ENCODE results near the gene TBC1D22A. TPM values are rescaled to one million over a fixed set of nuclear protein-coding genes. Genes with fewer than 3 reads are reported as not detected.
A peak's percentile ranks its signal among the peaks of the same experiment; 100 is the strongest.

The TBC1D22A gene
- total RNA-seq, 2 donors from 2014 or later: 11.5 to 15.4 TPM

GRCh38 chr22:46918197-46918596, 155.7 kb downstream of the TBC1D22A start:
- peaks cover 0 to 9% of the 10 kb centered on the region in 2 donors for H3K9me3 ChIP-seq
- no peak overlapping the region for H3K4me3 ChIP-seq
- peak; percentile 52 for DNase-seq (ENCODE audit: low spot score)
- no peak for TF ChIP-seq CTCF (IDR thresholded peaks at IDR 0.05)
- no peaks in the 10 kb centered on the region for H3K27me3 ChIP-seq
- H3K27ac ChIP-seq: no peak overlapping the region
- no peaks in the 10 kb centered on the region for H3K4me1 ChIP-seq
- peaks cover 26% of the 10 kb centered on the region for H3K36me3 ChIP-seq

- DNase-seq (ENCODE audit: low spot score): no peak
- no peaks in the 10 kb centered on the region for H3K36me3 ChIP-seq
- no peak for TF ChIP-seq CTCF (IDR thresholded peaks at IDR 0.05)
Measured at GRCh38 chr22:46922037-46922436, 159.6 kb downstream of the TBC1D22A start.

GRCh38 chr22:46923394-46923793, 160.9 kb downstream of the TBC1D22A start:
- Histone ChIP-seq H3K9me3 (peaks cover 0 to 9% of the 10 kb centered on the region in 2 donors), H3K27me3 (no peaks in the 10 kb centered on the region), H3K4me1 (no peaks in the 10 kb centered on the region), H3K27ac (no peak overlapping the region), H3K36me3 (no peaks in the 10 kb centered on the region), H3K4me3 (no peak overlapping the region)
- TF ChIP-seq CTCF (IDR thresholded peaks at IDR 0.05): no peak
- peak; percentile 23 for DNase-seq (ENCODE audit: low spot score)

More at GRCh38 chr22:46922037-46922436, 159.6 kb downstream of the TBC1D22A start:
- no peak overlapping the region for H3K4me3 ChIP-seq
- no peaks in the 10 kb centered on the region for H3K4me1 ChIP-seq
- peaks cover 0 to 9% of the 10 kb centered on the region in 2 donors for H3K9me3 ChIP-seq
- H3K27ac ChIP-seq: no peak overlapping the region
- H3K27me3 ChIP-seq: no peaks in the 10 kb centered on the region

GRCh38 chr22:46925818-46926217, 163.4 kb downstream of the TBC1D22A start:
- peaks cover 0 to 9% of the 10 kb centered on the region in 2 donors for H3K9me3 ChIP-seq
- H3K36me3 ChIP-seq: no peaks in the 10 kb centered on the region
- H3K27me3 ChIP-seq: no peaks in the 10 kb centered on the region
- no peak overlapping the region for H3K27ac ChIP-seq
- H3K4me3 ChIP-seq: no peak overlapping the region
- H3K4me1 ChIP-seq: no peaks in the 10 kb centered on the region
- no peak for TF ChIP-seq CTCF (IDR thresholded peaks at IDR 0.05)
- DNase-seq (ENCODE audit: low spot score): no peak

GRCh38 chr22:46929046-46929709, 166.7 kb downstream of the TBC1D22A start:
- Histone ChIP-seq H3K27me3 (no peaks in the 10 kb centered on the region), H3K27ac (no peak overlapping the region), H3K36me3 (no peaks in the 10 kb centered on the region), H3K4me3 (no peak overlapping the region), H3K4me1 (no peaks in the 10 kb centered on the region), H3K9me3 (no peaks in the 10 kb centered on the region)
- peak; percentile 11 for DNase-seq (ENCODE audit: low spot score)
- TF ChIP-seq CTCF (IDR thresholded peaks at IDR 0.05): no peak

Data from right atrium auricular region (tissue), 2 donors.